Upper lobe of left lung (tissue), 6 donors: ENCODE results near the gene LMOD1. TPM values are rescaled to one million over a fixed set of nuclear protein-coding genes. Genes with fewer than 3 reads are reported as not detected.

ENCODE experiments used
- ATAC-seq, 2 donors: fragments of 200-7000 bp; cut with Tn5 transposase; one replicate each; pipeline ENCODE4 v1.9.1; 2022; ENCODE audit warnings: mild to moderate bottlenecking in 2 of 2, moderate library complexity in 2 of 2; ENCODE audit not compliant: low FRiP score in 2 of 2
- DNase-seq, 2 donors: peaks; one replicate each; pipeline ENCODE4 v3.0.0-alpha.2; 2019 to 2020
- H3K27ac ChIP-seq, 4 donors: fragments of 200-600 bp; sonication (generic); one replicate each; pipeline ENCODE4 v1.5.1; 2016 to 2019
- H3K27me3 ChIP-seq, 4 donors: fragments of 200-600 bp; sonication (generic); one replicate each; pipeline ENCODE4 v1.5.1; 2017 to 2019
- H3K36me3 ChIP-seq, 4 donors: fragments of 200-600 bp; sonication (generic); one replicate each; pipeline ENCODE4 v1.5.1; 2016 to 2019
- H3K4me1 ChIP-seq, 4 donors: fragments of 200-600 bp; sonication (generic); one replicate each; pipeline ENCODE4 v1.5.1; 2018 to 2019
- H3K4me3 ChIP-seq, 4 donors: fragments of 200-600 bp; sonication (generic); one replicate each; pipeline ENCODE4 v1.5.1; 2017 to 2019; ENCODE audit warnings: mild to moderate bottlenecking in 2 of 4, moderate library complexity in 1 of 4
- H3K9me3 ChIP-seq, 4 donors: fragments of 200-600 bp; sonication (generic); one replicate each; pipeline ENCODE4 v1.5.1; 2018 to 2019
- EP300 ChIP-seq, 4 donors: sonication (generic); formaldehyde crosslinking; IDR thresholded peaks; one replicate each; pipeline ENCODE4 v1.5.1; 2017; ENCODE audit warnings: antibody characterized with exemption in 4 of 4, control low read depth in 2 of 4
- POLR2A ChIP-seq, 4 donors: fragments of 450-650 bp; IDR thresholded peaks; one replicate each; pipeline ENCODE4 v1.5.1; 2016 to 2017; ENCODE audit warnings: antibody characterized with exemption in 4 of 4, mild to moderate bottlenecking in 2 of 4
- POLR2AphosphoS5 ChIP-seq, 2 donors: sonication (generic); formaldehyde crosslinking; IDR thresholded peaks; one replicate each; pipeline ENCODE4 v1.5.1; 2017; ENCODE audit warnings: antibody characterized with exemption in 2 of 2
- WGBS, 2 donors: methylation state at CpG; one replicate each; pipeline ENCODE4 v1.1.5; 2017 to 2018; 5-methylcytosine and 5-hydroxymethylcytosine counted together
- total RNA-seq, 6 donors: library from RNA; depleted of rRNA in 4 of 6; stranded (reverse); fragments of >200 nt in 4 of 6; gene quantifications; one replicate each; pipeline versions ENCODE4 v1.1.0 to v1.2.1, GENCODE V29; 2016 to 2021
- TF ChIP-seq, protein P1 (sequence below), 6 experiments: fragments of 450-650 bp in 4 of 6; fragments of 200-600 bp in 2 of 6; sonication (generic) in 2 of 6; IDR thresholded peaks; one replicate each; pipeline ENCODE4 v1.5.1; 2016 to 2019; ENCODE audit warnings: antibody characterized with exemption in 6 of 6
- donor health status: DM: no; HTN: no; CAD: no; lungs with moderate emphysema.
- donor health status: DM: no; HTN: yes; CAD: no; lungs with severe emphysema.

The LMOD1 gene
- total RNA-seq, 6 donors from 2014 or later: 16.6 to 28.1 (median 22.9) TPM

DNA sequence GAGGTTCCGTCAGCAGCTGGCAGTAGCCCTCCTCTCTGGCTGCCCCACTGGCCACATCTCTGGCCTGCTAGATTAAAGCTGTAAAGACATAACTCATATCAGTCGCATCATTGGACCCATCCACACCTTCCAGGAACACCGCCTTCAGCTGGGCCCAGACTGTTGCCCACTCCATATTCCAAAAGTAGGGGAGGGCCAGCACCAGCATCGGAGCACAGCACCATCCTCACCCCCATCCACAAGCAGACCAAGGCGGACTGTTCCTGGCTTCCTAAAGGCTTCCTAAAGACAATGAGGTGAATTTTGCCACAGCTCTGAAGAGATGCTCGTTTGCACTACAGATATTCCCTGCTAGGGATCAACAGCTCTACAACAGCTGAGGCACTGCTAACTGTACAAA, 54.1 kb downstream of the LMOD1 start:
- no peaks in the 10 kb centered on the region for H3K36me3 ChIP-seq
- TF ChIP-seq POLR2AphosphoS5 (IDR thresholded peaks at IDR 0.05) (no peak), EP300 (IDR thresholded peaks at IDR 0.05) (no peak), POLR2A (IDR thresholded peaks at IDR 0.05) (no peak)
- TF ChIP-seq, protein P1, sequence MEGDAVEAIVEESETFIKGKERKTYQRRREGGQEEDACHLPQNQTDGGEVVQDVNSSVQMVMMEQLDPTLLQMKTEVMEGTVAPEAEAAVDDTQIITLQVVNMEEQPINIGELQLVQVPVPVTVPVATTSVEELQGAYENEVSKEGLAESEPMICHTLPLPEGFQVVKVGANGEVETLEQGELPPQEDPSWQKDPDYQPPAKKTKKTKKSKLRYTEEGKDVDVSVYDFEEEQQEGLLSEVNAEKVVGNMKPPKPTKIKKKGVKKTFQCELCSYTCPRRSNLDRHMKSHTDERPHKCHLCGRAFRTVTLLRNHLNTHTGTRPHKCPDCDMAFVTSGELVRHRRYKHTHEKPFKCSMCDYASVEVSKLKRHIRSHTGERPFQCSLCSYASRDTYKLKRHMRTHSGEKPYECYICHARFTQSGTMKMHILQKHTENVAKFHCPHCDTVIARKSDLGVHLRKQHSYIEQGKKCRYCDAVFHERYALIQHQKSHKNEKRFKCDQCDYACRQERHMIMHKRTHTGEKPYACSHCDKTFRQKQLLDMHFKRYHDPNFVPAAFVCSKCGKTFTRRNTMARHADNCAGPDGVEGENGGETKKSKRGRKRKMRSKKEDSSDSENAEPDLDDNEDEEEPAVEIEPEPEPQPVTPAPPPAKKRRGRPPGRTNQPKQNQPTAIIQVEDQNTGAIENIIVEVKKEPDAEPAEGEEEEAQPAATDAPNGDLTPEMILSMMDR (IDR thresholded peaks at IDR 0.05): no peak
- 92 to 100% methylated on average over 2 to 6 of the region's 6 CpGs for WGBS, 2 donors
- H3K4me3 ChIP-seq: no peak overlapping the region
- H3K27me3 ChIP-seq: no peaks in the 10 kb centered on the region
- no peaks in the 10 kb centered on the region for H3K9me3 ChIP-seq
- no peak for ATAC-seq
- DNase-seq: no peak
- peaks cover 12 to 25% (median 18%) of the 10 kb centered on the region in 4 donors for H3K4me1 ChIP-seq
- H3K27ac ChIP-seq: no peak overlapping the region

GRCh38 chr1:201891451-201892045, 54.8 kb downstream of the LMOD1 start:
- DNase-seq (no peak), ATAC-seq (no peak)
- Histone ChIP-seq H3K27me3 (no peaks in the 10 kb centered on the region), H3K4me3 (no peak overlapping the region), H3K36me3 (no peaks in the 10 kb centered on the region), H3K9me3 (no peaks in the 10 kb centered on the region), H3K4me1 (peaks cover 12 to 24% (median 18%) of the 10 kb centered on the region in 4 donors), H3K27ac (no peak overlapping the region)
- 82 to 91% methylated on average over 5 of the region's 5 CpGs for WGBS, 2 donors
- TF ChIP-seq, protein P1 (IDR thresholded peaks at IDR 0.05): no peak
- TF ChIP-seq POLR2A (IDR thresholded peaks at IDR 0.05) (no peak), POLR2AphosphoS5 (IDR thresholded peaks at IDR 0.05) (no peak), EP300 (IDR thresholded peaks at IDR 0.05) (no peak)

DNA sequence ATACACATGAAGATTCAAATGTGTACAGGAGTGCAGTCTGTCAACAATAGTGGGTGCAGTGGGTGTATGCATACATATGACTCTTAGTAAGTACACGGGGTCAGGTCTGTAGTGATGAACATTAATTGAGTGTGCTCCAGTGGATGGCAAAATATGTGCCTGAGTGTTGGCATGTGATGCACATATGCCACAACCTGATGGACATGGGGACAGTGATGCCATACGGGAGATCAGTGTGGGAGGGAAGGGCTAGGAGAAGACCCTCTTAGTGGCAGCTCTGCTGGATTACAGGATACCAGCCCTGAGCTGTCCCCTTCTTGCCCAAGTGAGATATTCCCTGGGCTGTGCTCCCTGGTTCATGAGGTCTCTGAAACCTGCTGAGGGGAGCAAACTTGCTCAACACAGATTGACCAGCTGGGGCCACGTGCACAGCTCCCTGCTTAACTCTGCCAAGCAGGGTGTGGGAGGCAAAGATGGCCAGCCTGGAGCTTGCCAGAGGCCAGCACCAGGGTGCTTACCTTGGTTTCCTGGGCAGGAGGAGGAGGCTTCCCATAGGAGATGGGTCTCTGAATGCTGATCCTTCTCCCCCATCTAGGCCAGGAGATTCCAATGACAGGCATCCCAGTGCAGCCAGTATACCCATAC, 55.4 kb downstream of the LMOD1 start:
- Histone ChIP-seq H3K9me3 (no peaks in the 10 kb centered on the region), H3K4me1 (peaks cover 11 to 20% (median 16%) of the 10 kb centered on the region in 4 donors), H3K36me3 (no peaks in the 10 kb centered on the region), H3K27me3 (no peaks in the 10 kb centered on the region), H3K4me3 (no peak overlapping the region), H3K27ac (no peak overlapping the region)
- DNase-seq: no peak
- no peak for ATAC-seq
- TF ChIP-seq POLR2AphosphoS5 (IDR thresholded peaks at IDR 0.05) (no peak), POLR2A (IDR thresholded peaks at IDR 0.05) (no peak), EP300 (IDR thresholded peaks at IDR 0.05) (no peak)
- TF ChIP-seq, protein P1 (IDR thresholded peaks at IDR 0.05): no peak
- 77 to 90% methylated on average over 2 to 3 of the region's 3 CpGs for WGBS, 2 donors

DNA sequence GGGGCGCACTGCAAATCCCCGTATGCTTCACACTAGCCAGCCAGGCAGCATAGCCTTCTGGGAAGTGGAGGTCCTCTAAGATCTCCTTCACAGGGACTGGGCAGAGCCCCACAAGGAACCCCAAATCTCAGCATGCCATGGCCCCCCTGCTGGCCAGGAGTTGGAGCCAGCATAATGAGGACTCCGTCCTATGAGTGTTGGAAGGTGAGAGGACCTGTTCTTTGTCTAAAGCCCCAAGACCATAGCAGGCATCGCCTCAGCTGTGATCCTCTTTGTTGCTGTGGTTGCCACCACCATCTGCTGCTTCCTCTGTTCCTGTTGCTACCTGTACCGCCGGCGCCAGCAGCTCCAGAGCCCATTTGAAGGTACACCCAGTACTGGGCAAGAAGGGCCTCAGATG, 56.1 kb downstream of the LMOD1 start:
- peaks cover 14 to 23% (median 19%) of the 10 kb centered on the region in 4 donors for H3K4me1 ChIP-seq
- ATAC-seq (no peak), DNase-seq (no peak)
- H3K4me3 ChIP-seq: no peak overlapping the region
- H3K36me3 ChIP-seq: no peaks in the 10 kb centered on the region
- TF ChIP-seq EP300 (IDR thresholded peaks at IDR 0.05): no peak
- TF ChIP-seq, protein P1 (IDR thresholded peaks at IDR 0.05): no peak
- TF ChIP-seq POLR2A (IDR thresholded peaks at IDR 0.05): no peak
- TF ChIP-seq POLR2AphosphoS5 (IDR thresholded peaks at IDR 0.05): no peak
- 95 to 99% methylated on average over 7 of the region's 7 CpGs for WGBS, 2 donors
- H3K27ac ChIP-seq: no peak overlapping the region
- H3K9me3 ChIP-seq: no peaks in the 10 kb centered on the region
- H3K27me3 ChIP-seq: no peaks in the 10 kb centered on the region
